ENCODE data around the gene PHF21A.
"Not testable (repeated sequence)": the region's sequence is repeated elsewhere in the genome, so short reads cannot be mapped to it uniquely, and the experiment has no call there.

The PHF21A gene

GRCh38 chr11:45906096-45906682 is 215.1 kb downstream of the PHF21A start:
- DNase-seq (ENCODE audit: low read depth in 2 of 3, low spot score in 1 of 3) = no peak

- DNase-seq (ENCODE audit: low read depth in 2 of 3, low spot score in 1 of 3) = not testable (repeated sequence)
Measured at GRCh38 chr11:45905576-45905975, 215.7 kb downstream of the PHF21A start.

DNA sequence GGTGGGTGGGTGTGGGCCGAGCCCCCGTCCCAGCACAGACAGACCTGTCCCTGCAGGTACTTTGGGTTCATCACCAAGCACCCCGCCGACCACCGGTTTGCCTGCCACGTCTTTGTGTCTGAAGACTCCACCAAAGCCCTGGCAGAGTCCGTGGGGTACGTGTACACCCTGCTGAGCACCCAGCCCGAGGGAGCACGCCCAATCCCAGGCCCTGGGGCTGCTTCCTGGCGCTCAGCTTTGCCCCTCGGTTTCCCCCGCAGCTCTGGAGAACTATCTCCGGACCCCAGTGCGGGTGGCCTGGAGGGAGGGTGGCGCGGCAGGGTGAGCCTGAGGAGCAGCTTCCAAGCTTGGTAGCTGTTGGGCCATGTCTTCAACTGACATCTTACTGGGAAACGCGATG is 216.2 kb downstream of the PHF21A start:
- DNase-seq (ENCODE audit: low read depth in 2 of 3, low spot score in 1 of 3) = no peak

DNA sequence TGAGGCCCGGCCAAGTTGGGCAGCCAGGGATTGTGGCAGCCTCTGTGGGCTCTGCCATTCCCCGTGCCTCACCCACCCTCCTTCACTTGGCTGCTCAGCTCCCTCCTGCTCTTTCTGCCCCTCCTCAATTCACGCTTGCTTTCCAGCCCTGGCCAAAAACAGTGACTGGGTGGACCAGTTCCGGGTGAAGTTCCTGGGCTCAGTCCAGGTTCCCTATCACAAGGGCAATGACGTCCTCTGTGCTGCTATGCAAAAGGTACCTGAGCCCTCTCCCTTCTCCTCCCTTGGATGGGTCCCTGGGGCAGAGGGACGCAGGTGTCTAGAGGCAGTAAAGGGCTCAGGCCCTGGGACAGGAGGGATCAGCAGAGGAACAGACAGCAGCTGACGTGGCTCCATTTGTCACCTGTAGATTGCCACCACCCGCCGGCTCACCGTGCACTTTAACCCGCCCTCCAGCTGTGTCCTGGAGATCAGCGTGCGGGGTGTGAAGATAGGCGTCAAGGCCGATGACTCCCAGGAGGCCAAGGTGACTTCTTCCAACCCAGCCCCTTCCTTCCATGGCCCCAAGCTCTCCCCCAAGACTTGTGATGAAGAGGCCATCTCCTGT is 216.8 kb downstream of the PHF21A start:
- no peak for DNase-seq (ENCODE audit: low read depth in 2 of 3, low spot score in 1 of 3)

DNA sequence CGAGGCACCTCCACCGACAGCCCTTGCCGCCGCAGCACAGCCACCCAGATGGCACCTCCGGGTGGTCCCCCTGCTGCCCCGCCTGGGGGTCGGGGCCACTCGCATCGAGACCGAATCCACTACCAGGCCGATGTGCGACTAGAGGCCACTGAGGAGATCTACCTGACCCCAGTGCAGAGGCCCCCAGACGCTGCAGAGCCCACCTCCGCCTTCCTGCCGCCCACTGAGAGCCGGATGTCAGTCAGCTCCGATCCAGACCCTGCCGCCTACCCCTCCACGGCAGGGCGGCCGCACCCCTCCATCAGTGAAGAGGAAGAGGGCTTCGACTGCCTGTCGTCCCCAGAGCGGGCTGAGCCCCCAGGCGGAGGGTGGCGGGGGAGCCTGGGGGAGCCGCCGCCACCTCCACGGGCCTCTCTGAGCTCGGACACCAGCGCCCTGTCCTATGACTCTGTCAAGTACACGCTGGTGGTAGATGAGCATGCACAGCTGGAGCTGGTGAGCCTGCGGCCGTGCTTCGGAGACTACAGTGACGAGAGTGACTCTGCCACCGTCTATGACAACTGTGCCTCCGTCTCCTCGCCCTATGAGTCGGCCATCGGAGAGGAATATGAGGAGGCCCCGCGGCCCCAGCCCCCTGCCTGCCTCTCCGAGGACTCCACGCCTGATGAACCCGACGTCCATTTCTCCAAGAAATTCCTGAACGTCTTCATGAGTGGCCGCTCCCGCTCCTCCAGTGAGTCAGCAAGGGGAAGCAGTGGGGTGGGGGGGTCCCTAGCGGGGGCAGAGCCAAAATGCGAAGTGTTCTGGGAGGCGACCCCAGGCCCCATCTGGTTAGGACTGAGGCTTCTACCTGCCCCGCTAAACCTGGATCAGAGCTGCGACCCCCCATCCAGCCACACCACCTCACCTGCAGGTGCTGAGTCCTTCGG is 218.5 kb downstream of the PHF21A start:
- DNase-seq (ENCODE audit: low read depth in 2 of 3, low spot score in 1 of 3) = no peak

DNA sequence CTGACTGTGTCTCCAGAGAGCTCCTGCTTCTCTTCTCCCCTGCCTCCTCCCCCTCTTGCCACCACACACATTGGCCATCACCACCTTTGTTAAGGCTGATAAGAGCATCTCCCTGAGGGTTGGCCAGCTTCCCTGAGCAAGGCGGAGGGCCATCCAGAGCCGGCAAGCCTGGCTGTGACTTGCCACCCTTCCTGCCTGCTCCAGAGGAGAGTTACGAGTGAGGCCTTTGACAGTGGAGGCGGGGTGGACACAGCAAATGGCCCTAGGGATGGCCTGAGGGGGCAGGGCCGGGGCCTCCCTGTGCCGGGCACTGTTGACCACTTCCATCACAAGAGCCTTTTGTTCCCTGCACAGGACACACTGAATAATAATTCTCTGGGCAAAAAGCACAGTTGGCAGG is 219.6 kb downstream of the PHF21A start:
- DNase-seq (ENCODE audit: low read depth in 2 of 3, low spot score in 1 of 3) = no peak

- DNase-seq (ENCODE audit: low read depth in 2 of 3, low spot score in 1 of 3) = no peak
Measured at GRCh38 chr11:45900916-45901617, 220.2 kb downstream of the PHF21A start.

DNA sequence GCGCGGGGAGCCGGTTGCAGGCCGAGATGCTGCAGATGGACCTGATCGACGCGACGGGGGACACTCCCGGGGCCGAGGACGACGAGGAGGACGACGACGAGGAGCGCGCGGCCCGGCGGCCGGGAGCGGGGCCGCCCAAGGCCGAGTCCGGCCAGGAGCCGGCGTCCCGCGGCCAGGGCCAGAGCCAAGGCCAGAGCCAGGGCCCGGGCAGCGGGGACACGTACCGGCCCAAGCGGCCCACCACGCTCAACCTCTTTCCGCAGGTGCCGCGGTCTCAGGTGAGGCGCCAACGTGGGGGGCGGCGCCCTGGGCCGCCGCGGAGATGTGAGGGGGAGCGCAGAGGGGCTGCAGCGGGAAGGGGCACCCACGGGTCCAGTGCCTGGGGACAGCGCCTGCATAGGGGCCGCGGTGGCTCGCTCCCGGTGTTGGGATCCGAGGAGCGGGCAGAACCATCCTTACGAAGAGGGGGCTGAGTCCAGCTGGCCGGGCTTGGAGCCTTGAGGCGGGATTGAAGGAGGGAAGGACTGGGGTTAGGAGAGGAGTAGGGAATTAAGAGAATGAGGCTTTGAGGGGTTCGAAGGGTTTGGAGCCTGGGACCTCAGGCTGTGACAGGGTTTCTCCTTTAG is 221.0 kb downstream of the PHF21A start:
- not testable (repeated sequence) for DNase-seq (ENCODE audit: low read depth in 2 of 3, low spot score in 1 of 3)

DNA sequence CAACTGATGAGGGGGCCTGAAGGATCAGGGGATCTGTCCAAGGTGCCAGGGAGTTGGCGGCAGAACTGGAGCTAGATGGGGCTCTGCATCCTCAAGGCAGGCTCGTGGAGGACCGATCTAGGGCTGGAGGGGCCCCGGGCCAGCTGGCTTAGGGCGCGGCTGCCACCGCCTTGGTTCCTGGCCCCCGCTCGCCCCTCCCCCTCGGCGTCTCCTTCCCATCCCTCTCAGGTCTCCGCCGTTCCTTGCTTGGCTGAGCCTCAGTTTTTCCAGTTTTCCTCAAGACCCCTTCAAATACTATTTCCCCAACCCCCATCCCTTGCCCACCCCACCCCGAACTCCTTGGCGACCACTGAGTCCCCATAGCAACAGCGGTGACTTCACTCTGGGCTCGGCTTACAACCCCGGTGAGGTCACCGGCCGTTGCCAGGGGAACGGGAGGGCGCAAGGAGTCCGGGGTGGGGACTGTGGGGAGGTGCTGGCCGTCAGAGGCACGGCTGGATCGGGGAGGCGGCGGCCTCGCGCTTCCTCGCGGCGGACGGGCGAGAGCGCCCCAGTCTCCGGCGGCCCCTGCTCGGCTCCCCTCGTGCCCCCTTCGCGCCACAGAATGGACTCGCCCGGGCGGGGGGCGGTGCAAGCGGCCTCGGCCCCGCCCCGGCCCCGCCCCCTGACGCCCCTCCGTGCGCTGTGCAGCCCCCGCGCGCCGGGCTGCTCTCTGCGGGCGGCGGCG is 221.6 kb downstream of the PHF21A start:
- peak; percentile 20 to 55 (median 33) for DNase-seq (ENCODE audit: low read depth in 2 of 3, low spot score in 1 of 3)

GRCh38 chr11:45899086-45899447 is 222.2 kb downstream of the PHF21A start:
- no peak for DNase-seq (ENCODE audit: low read depth in 2 of 3, low spot score in 1 of 3)

GRCh38 chr11:45897556-45897955 is 223.7 kb downstream of the PHF21A start:
- no peak for DNase-seq (ENCODE audit: low read depth in 2 of 3, low spot score in 1 of 3)

GRCh38 chr11:45896422-45896984 is 224.8 kb downstream of the PHF21A start:
- no peak for DNase-seq (ENCODE audit: low read depth in 2 of 3, low spot score in 1 of 3)

GRCh38 chr11:45895553-45896259 is 225.5 kb downstream of the PHF21A start:
- DNase-seq (ENCODE audit: low read depth in 2 of 3, low spot score in 1 of 3) = no peak

- DNase-seq (ENCODE audit: low read depth in 2 of 3, low spot score in 1 of 3) = no peak
Measured at GRCh38 chr11:45894555-45895247, 226.6 kb downstream of the PHF21A start.

- DNase-seq (ENCODE audit: low read depth in 2 of 3, low spot score in 1 of 3) = no peak
Measured at GRCh38 chr11:45892856-45893255, 228.4 kb downstream of the PHF21A start.

GRCh38 chr11:45890886-45891550 is 230.2 kb downstream of the PHF21A start:
- no peak for DNase-seq (ENCODE audit: low read depth in 2 of 3, low spot score in 1 of 3)

- DNase-seq (ENCODE audit: low read depth in 2 of 3, low spot score in 1 of 3) = no peak
Measured at GRCh38 chr11:45889966-45890365, 231.3 kb downstream of the PHF21A start.

GRCh38 chr11:45889555-45889954 is 231.7 kb downstream of the PHF21A start:
- DNase-seq (ENCODE audit: low read depth in 2 of 3, low spot score in 1 of 3) = no peak
